CD4-positive, alpha-beta T cell treated with Interleukin-4 for 4 hours (primary cell): Measurements from ENCODE around the gene TACC3.

Source experiments
- DNase-seq: peaks from one replicate; pipeline ENCODE4 v3.0.0-alpha.2; 2020

TACC3 gene

GRCh38 chr4:1725521-1725920, 4.2 kb downstream of the TACC3 start:
- no peak for DNase-seq

- peak; percentile 87 for DNase-seq
These were observed 5.0 kb downstream of the TACC3 start for GRCh38 chr4:1726146-1726934.

- DNase-seq = no peak
These were observed 6.1 kb downstream of the TACC3 start for GRCh38 chr4:1727117-1728031.

GRCh38 chr4:1728061-1728980, 7.0 kb downstream of the TACC3 start:
- no peak for DNase-seq

GRCh38 chr4:1730532-1731135, 9.3 kb downstream of the TACC3 start:
- no peak for DNase-seq

- DNase-seq = no peak
These were observed 9.9 kb downstream of the TACC3 start for GRCh38 chr4:1731180-1731579.

GRCh38 chr4:1732911-1733310, 11.6 kb downstream of the TACC3 start:
- DNase-seq = no peak

- DNase-seq = no peak
These were observed 13.9 kb downstream of the TACC3 start for GRCh38 chr4:1735215-1735614.

GRCh38 chr4:1736812-1737211, 15.5 kb downstream of the TACC3 start:
- no peak for DNase-seq

GRCh38 chr4:1737666-1738065, 16.3 kb downstream of the TACC3 start:
- no peak for DNase-seq

GRCh38 chr4:1738410-1738809, 17.1 kb downstream of the TACC3 start:
- no peak for DNase-seq

GRCh38 chr4:1739358-1739757, 18.0 kb downstream of the TACC3 start:
- no peak for DNase-seq

- no peak for DNase-seq
These were observed 18.8 kb downstream of the TACC3 start for GRCh38 chr4:1740021-1740545.

GRCh38 chr4:1741208-1741607, 19.9 kb downstream of the TACC3 start:
- DNase-seq = no peak

GRCh38 chr4:1743551-1743950, 22.2 kb downstream of the TACC3 start:
- no peak for DNase-seq

- DNase-seq = no peak
These were observed 22.7 kb downstream of the TACC3 start for GRCh38 chr4:1743975-1744374.

- no peak for DNase-seq
These were observed 23.2 kb downstream of the TACC3 start for GRCh38 chr4:1744552-1744951.

- no peak for DNase-seq
These were observed 23.8 kb downstream of the TACC3 start for GRCh38 chr4:1745165-1745564.

GRCh38 chr4:1745697-1746096, 24.4 kb downstream of the TACC3 start:
- no peak for DNase-seq

GRCh38 chr4:1746265-1746691, 25.0 kb downstream of the TACC3 start:
- DNase-seq = peak; percentile 63

GRCh38 chr4:1746919-1747602, 25.7 kb downstream of the TACC3 start:
- DNase-seq = no peak

- DNase-seq = no peak
These were observed 26.3 kb downstream of the TACC3 start for GRCh38 chr4:1747603-1747967.
